HepG2 (cell line): ENCODE measurements around the gene TBC1D16. TPM values are rescaled to one million over a fixed set of nuclear protein-coding genes. Genes with fewer than 3 reads are reported as not detected.

Experiments used
- AKNA ChIP-seq: sonication (generic); formaldehyde crosslinking; IDR thresholded peaks from 2 replicates; pipeline ENCODE4 v1.4.0; 2020; ENCODE audit warnings: missing genetic modification reagents, borderline replicate concordance
- CBX2 ChIP-seq, 2 experiments: fragments of 200-600 bp in 1 of 2; sonication (generic); formaldehyde crosslinking in 1 of 2; IDR thresholded peaks; 2 replicates each; pipeline versions ENCODE4 v1.7.0 to v1.8.1; 2018 to 2022; ENCODE audit warnings: low read depth in 2 of 2, low read length in 1 of 2, mild to moderate bottlenecking in 1 of 2, missing genetic modification reagents in 1 of 2
- E2F5 ChIP-seq: sonication (generic); formaldehyde crosslinking; conservative IDR thresholded peaks from 2 replicates; pipeline ENCODE4 v1.4.0; 2020; ENCODE audit warnings: missing genetic modification reagents
- EEA1 ChIP-seq: sonication (generic); formaldehyde crosslinking; IDR thresholded peaks from 2 replicates; pipeline ENCODE4 v1.5.1; 2020; ENCODE audit warnings: mild to moderate bottlenecking, missing genetic modification reagents, borderline replicate concordance
- EZH2 ChIP-seq: conservative IDR thresholded peaks from 2 replicates; pipeline ENCODE4 v1.6.1; 2012; ENCODE audit warnings: mild to moderate bottlenecking, low read depth, low read length, moderate library complexity
- GMEB1 ChIP-seq: sonication (generic); formaldehyde crosslinking; IDR thresholded peaks from 2 replicates; pipeline ENCODE4 v1.5.1; 2020; ENCODE audit warnings: missing genetic modification reagents, mild to moderate bottlenecking, borderline replicate concordance
- HBP1 ChIP-seq: IDR thresholded peaks from 2 replicates; pipeline ENCODE4 v1.6.1; 2016; ENCODE audit warnings: low read depth, control low read depth
- HOXD1 ChIP-seq: sonication (generic); formaldehyde crosslinking; IDR thresholded peaks from 2 replicates; pipeline ENCODE4 v1.5.0; 2020; ENCODE audit warnings: missing genetic modification reagents
- LRRFIP1 ChIP-seq: sonication (generic); formaldehyde crosslinking; conservative IDR thresholded peaks from 2 replicates; pipeline ENCODE4 v1.4.0; 2020; ENCODE audit warnings: missing genetic modification reagents
- RBM39 ChIP-seq: fragments of 200-400 bp; formaldehyde crosslinking; IDR thresholded peaks from one replicate; pipeline ENCODE4 v1.6.1; 2018; ENCODE audit warnings: antibody characterized with exemption, mild to moderate bottlenecking, low read depth, low read length; ENCODE audit not compliant: poor library complexity, severe bottlenecking
- SALL2 ChIP-seq: sonication (generic); formaldehyde crosslinking; IDR thresholded peaks from 2 replicates; pipeline ENCODE4 v1.8.1; 2023; ENCODE audit warnings: mild to moderate bottlenecking, missing genetic modification reagents, inconsistent platforms
- SMC3 ChIP-seq: IDR thresholded peaks from 2 replicates; pipeline ENCODE4 v1.6.1; 2011; ENCODE audit warnings: low read length, improper control_type of control experiment
- ZNF552 ChIP-seq: sonication (generic); formaldehyde crosslinking; IDR thresholded peaks from 2 replicates; pipeline ENCODE4 v1.9.0; 2022; ENCODE audit warnings: missing genetic modification reagents, mild to moderate bottlenecking, borderline replicate concordance
- ZNF619 ChIP-seq: sonication (generic); formaldehyde crosslinking; IDR thresholded peaks from 2 replicates; pipeline ENCODE4 v1.4.0; 2020; ENCODE audit warnings: mild to moderate bottlenecking, missing genetic modification reagents
- ZNF629 ChIP-seq: sonication (generic); formaldehyde crosslinking; conservative IDR thresholded peaks from 2 replicates; pipeline ENCODE4 v1.5.0; 2020; ENCODE audit warnings: missing genetic modification reagents
- ZNF746 ChIP-seq: sonication (generic); formaldehyde crosslinking; IDR thresholded peaks from 2 replicates; pipeline ENCODE4 v1.8.0; 2022; ENCODE audit warnings: mild to moderate bottlenecking, missing genetic modification reagents
- polyA plus RNA-seq, 8 experiments: library from polyadenylated mRNA; depleted of rRNA in 3 of 8; stranded (reverse) in 7 of 8; unstranded in 1 of 8; fragments of >200 nt; fragmentation: Illumina TruSeq in 4 of 8; extraction: Trizol in 4 of 8; gene quantifications; 2 replicates each; pipeline versions ENCODE4 v1.2.1 to v1.2.3, GENCODE V29; 2011 to 2016; ENCODE audit warnings: low read depth in 4 of 8, missing spikeins in 1 of 8, mixed read lengths in 1 of 8; ENCODE audit not compliant: insufficient read depth in 1 of 8
- total RNA-seq, 5 experiments: library from RNA; depleted of rRNA; stranded (reverse); fragments of >200 nt; fragmentation: Illumina TruSeq; extraction: Trizol; gene quantifications; 2 replicates each; pipeline ENCODE4 v1.2.3, GENCODE V29; 2016; ENCODE audit warnings: low read depth in 1 of 5

The TBC1D16 gene
- total and polyA plus RNA-seq, 2 of the 13 experiments (the other 11 are each of a cell fraction or from before 2014, with no cell fraction given), result 14.9 to 24.9 TPM

GRCh38 chr17:80068301-80069222, 32.9 kb upstream of the TBC1D16 start (continued):
- TF ChIP-seq AKNA (CRISPR knock-in tag) (no peak), EEA1 (CRISPR knock-in tag) (no peak), HOXD1 (CRISPR knock-in tag) (no peak), RBM39 (no peak), ZNF746 (CRISPR knock-in tag) (peak; percentile 78; the same call in 1 of the 2 replicates), LRRFIP1 (CRISPR knock-in tag) (no peak), HBP1 (CRISPR knock-in tag) (no peak), ZNF629 (CRISPR knock-in tag) (no peak), ZNF552 (no peak; the same call in 1 of the 2 replicates), CBX2 (IDR thresholded peaks at IDR 0.05; ENCODE audit: low read depth, low read length) (no peak), CBX2 (CRISPR knock-in tag; IDR thresholded peaks at IDR 0.05; ENCODE audit: low read depth) (no peak), E2F5 (no peak), GMEB1 (CRISPR knock-in tag) (no peak), EZH2 (no peak), SALL2 (CRISPR knock-in tag) (no peak; the same call in 1 of the 2 replicates), SMC3 (no peak), ZNF619 (CRISPR knock-in tag) (no peak)
